ENCODE results near the gene ZNF677.
"Not testable (repeated sequence)": the region's sequence is repeated elsewhere in the genome, so short reads cannot be mapped to it uniquely, and the experiment has no call there.

The ZNF677 gene

DNA sequence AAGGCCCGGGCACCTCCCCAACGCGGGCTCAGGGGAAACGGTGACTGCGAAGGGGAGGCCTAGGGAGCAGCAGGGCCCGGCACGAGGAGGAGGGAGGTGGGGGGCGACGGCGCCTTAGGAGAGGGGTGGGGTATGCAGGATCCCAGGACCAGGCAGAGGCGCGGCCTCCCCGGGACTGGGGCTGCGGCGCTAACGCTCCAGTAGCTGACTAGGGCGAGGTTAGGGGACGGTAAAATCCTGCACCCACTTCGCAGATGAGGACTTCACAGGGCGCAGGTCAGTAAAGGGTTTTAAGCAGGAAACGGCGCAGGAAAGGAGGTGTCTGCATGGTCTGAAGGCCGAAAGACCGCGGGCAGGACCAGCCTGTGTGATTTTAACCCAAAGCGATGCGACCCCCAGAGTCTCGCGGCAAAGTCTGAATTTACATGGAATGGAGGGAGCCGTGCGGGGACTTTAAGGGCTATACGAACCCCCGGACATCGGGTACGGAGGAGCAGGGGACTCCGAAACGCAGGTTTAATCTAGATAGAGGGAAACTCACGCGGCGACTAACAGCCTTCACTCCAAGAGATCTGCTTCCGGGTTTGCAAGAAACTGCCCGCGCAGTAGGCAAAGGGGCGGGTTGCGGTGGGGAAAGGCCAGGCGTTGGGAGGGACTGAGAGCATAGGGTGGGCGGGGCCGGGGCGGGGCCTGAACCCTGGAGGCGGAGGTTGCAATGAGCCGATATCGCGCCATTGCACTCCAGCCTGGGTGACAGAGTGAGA lies 61.7 kb downstream of the ZNF677 start, which contains the start of gene ZNF665:
TSS of gene ZNF665 (minus strand) at position 588 of the 764 bp plus-strand sequence. CDS start 10,460 bp downstream, outside the sequence.
- peak; percentile 84 for DNase-seq

DNA sequence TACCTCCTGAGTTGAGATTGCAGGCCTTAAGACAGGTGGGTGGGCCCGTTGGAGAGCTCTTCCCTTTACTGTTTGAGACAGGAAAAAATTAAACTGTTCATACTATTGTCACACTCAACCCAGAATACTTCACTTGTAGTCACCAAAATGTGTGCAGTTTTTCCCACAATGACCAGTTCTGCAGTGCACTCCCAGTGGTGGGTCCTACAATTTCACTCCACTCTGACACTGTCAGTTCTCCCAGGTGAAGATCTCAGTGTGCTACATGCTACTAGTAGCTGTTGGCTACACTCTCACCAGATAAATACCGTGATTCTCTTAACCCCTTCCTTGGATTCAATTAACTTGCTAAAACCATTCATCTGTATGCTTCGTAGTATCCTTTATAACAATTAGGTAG lies 64.4 kb downstream of the ZNF677 start:
- DNase-seq = no peak

DNA sequence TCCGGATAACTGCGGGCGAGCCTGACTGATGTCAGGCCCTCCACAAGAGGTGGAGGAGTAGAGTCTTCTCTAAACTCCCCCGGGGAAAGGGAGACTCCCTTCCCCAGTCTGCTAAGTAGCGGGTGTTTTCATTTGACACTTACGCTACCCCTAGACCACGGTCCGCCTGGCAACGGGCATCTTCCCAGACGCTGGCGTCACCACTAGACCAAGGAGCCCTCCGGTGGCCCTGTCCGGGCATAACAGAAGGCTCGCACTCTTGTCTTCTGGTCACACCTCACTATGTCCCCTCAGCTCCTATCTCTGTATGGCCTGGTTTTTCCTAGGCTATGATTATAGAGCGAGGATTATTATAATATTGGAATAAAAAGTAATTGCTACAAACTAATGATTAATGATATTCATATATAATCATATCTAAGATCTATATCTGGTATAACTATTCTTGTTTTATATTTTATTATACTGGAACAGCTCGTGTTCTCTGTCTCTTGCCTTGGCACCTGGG lies 64.9 kb downstream of the ZNF677 start:
- not testable (repeated sequence) for DNase-seq
